Iris pigment epithelial cell (primary cell): ENCODE measurements around the gene SIAH3.

ENCODE experiments used
- DNase-seq: peaks from one replicate; pipeline ENCODE4 v3.0.0-alpha.2; 2011; ENCODE audit warnings: low read depth

Gene SIAH3

DNA sequence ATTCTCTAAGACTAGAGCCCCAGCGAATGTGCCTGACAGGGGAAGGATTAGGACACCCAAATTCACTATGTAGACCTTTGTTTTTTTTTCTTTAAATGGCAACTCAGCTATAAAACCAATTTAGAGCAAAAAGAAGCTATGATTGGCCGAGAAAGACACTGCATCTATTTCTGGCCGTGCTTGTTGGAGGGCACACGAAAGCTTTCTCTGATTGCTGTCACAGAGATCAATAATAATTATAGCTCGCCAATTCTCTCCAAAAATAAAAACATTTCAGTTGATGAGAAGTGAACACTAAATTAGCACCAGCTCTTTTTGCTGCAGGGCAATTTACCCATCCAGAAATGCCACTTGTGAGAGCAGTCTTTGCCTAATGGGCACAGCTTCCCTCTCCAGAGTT, 118.2 kb downstream of the SIAH3 start:
- DNase-seq = no peak

DNA sequence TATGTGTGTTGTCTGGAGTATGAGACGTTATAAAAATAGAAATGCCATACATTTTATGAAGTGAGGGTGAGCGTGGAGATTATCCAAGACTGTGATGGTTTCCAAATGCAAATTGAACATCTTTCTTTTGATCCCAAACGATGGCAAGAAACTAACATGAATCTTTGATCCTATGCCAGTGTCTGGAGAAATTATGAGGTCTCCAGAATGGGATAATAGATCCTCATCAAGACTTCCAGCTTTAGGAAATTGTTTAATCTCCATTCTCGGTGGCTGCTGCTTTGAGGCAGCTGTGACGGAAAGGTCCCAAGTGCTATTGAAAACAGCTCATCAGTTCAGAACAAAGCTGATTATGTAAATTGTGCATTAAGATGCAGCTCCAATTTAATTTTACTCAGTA, 118.6 kb downstream of the SIAH3 start:
- no peak for DNase-seq

DNA sequence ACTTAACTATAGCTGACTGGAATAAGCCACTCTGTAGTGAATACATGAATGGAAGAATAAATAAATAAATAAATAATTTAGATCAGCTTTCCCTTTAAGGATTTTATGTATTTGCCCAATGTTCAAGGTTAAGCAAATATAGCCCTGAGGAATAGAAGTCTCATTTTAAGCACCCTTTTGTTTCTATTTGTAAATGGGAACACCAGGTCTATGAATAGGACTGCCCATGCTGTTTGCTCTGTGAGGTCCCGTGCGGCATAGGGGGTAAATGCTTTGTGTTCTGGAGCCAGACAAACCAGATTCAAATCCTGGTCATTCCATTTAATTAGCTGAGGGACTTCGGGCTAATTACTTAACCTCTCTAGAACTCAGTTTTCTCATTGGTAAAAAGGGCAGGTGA, 120.1 kb downstream of the SIAH3 start:
- DNase-seq = no peak

DNA sequence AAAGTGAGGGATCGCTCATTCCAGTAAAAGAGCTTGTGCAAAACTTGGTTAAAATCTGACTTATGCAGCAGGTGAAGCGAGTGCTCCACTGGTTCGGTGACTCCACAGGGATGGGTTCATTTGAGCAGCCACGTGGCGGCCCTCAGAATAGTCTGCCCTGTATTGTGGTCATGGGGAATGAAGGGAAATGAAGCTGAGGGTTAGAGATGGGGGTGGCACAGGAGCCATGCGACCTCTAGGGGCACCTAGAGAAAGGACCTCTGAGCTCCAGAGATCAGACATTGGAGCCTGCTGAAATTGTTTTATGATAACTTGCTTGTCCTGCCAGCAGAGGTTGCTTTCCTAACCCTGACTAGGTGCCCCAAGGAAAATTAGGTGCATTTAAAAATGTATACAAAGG, 122.8 kb downstream of the SIAH3 start:
- no peak for DNase-seq
